ENCODE data around the gene PLIN4.
A peak's percentile ranks its signal among the peaks of the same experiment; 100 is the strongest.
"Not testable (repeated sequence)": the region's sequence is repeated elsewhere in the genome, so short reads cannot be mapped to it uniquely, and the experiment has no call there.

Gene PLIN4

GRCh38 chr19:4518345-4519171, at the start of gene PLIN4:
Gene PLIN4 (minus strand): TSS chr19:4518486. CDS start chr19:4518272, 214 bp downstream.
- DNase-seq: no peak

DNA sequence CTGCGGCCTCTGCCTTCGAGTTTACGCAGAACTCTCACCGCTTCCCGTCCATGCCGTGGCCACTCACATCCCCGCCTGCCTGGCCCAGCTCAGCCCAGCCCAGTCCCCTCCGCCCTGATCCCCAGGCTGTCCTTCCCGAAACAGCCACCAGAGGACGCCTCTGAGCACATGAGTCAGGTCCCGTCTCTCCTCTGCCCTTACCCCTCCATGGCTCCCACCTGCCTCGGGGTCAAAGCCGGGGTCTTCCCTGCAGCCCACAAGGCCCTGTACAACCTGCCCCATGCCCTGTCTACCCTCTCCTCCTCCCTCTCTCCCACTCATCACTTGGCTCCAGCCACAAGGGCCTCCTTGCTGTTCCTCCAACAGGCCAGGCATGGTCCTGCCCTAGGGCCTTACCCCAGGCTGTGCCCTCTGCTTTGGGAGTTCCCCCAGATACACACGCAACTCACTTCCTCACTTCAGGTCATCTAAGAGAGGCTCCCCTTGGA, 49.3 kb upstream of the PLIN4 start:
- peak in 1 of 2 experiments; percentile 7 for DNase-seq

GRCh38 chr19:4566402-4567051, 48.2 kb upstream of the PLIN4 start:
- DNase-seq: no peak

DNA sequence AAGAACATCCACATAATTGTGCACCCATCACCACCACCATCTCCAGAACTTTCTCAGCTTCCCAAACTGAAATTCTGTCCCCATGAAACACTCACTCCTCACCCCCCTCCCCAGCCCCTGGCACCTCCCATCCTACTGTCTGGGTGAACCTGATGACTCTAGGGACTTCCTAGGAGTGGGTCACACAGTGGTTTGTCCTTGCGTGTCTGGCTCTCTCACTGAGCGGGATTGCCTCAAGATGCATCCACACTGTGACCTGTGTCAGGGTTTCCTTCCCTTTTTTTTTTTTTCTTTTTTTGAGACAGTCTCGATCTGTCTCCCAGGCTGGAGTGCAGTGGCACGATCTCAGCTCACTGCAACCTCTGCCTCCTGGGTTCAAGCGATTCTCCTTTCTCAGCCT, 45.3 kb upstream of the PLIN4 start:
- not testable (repeated sequence) for DNase-seq

DNA sequence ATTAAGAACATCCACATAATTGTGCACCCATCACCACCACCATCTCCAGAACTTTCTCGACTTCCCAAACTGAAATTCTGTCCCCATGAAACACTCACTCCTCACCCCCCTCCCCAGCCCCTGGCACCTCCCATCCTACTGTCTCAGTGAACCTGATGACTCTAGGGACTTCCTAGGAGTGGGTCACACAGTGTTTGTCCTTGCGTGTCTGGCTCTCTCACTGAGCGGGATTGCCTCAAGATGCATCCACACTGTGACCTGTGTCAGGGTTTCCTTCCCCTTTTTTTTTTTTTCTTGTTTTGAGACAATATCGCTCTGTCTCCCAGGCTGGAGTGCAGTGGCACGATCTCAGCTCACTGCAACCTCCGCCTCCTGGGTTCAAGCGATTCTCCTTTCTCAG, 43.8 kb upstream of the PLIN4 start:
- not testable (repeated sequence) for DNase-seq

DNA sequence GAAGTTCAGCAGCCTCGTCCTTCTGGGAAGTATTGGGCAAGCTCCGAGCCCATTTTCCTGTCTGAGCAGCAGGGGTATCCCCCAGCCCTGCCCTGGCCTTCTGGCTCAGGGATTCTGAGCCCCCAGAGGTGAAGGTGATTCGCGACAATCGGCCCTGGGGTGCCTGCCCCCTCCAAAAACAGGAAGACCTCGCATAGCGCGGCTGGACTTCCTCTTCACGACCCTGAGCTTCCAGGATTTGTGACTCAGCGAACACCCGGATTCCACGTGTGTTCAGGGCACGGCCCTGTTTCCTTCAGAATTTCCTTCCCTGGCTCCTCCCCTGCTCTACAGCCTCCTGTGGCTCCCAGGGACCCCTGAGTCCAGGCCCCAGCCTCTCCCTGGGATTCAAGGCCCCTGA, 41.3 kb upstream of the PLIN4 start, which contains the start of gene SEMA6B:
Gene SEMA6B (minus strand): TSS at position 116 of the 400 bp plus-strand sequence. CDS start 1,227 bp downstream, outside the sequence.
- no peak for DNase-seq

DNA sequence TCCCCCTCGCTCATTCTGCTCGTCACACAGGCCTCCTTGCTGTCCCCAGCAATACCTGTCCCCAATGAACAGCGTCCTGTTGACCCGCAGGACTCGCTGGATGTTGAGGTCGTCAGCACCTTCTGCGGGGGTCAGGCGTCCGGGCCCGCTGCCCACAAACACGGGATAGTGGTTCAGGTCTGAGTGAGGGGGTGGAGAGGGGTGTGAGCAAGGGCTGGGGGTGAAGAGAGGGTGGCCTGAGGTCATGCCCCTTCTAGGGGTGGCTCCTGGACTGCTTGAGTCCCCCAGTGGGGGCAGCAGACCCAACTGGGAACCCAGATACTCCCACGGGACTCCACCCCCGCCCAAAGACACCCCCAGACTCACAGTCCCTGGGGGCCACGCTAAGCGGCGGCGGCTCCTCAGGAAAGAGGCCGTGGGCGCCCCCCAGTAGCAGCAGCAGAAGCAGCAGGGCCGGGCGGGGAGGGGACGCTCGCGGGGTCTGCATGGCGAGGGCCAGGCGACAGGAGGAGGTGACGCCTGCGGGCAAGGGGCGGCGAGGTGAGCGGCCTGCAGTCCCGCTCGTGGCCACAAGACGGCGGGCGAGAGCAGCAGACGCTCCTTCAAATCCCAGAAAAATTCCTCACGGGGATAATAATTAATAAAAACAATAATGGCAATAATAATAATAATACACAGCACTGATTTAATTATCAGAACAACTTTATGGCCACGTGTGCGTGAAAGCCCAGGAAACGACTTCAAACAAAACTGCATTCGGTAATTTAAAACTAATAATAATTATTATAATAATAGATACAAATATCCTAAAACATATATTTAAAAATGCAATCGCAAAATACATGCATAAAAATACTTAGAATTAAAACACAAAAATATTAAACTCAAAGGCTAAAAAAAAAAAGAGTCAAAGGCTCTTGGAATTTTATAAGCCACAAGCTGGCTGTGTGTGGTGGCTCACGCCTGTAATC, 40.0 kb upstream of the PLIN4 start:
- DNase-seq: peak in 1 of 2 experiments; percentile 16

DNA sequence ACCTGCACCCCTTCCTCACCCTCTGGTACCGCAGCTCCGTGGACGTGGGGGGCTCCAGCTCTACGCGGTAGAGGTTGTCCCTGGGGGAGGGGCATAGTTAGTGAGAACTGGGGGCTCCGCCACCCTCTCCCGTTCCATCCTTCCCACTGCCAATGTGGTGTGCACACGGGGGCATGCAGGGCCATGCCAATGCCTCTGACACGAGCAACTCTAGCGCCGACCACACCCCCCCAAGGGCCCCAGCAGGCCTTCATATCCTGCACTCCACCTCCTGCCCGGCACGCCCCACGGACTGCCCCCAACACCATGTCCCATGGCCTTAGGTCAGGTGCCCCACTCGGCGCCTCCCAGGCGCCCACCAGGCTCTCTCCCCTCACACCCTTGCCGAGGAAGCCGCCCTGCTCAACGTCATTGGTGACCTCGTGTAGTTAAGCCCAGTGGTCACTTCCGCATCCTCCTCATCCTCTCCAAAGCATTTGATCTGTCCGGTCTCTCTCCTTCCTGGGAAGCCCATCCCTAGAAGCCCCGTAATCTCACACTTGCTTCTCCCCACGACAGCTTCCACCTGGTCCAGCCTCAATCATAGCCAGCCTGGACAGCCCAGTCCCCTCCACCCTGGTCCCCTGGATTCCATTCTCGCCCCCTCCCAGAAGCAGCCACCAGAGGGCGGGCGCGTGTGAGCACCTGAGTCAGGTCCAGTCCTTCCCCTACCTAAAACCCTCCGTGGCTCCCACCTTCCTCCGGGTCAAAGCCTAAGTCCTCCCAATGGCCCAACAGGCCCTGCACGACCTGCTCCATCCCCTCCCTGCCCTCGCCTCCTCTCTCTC, 39.1 kb upstream of the PLIN4 start:
- no peak for DNase-seq

GRCh38 chr19:4556597-4557127, 38.4 kb upstream of the PLIN4 start:
- DNase-seq: no peak

GRCh38 chr19:4555657-4556561, 37.6 kb upstream of the PLIN4 start:
- no peak for DNase-seq

- no peak for DNase-seq
These were observed 36.4 kb upstream of the PLIN4 start for GRCh38 chr19:4554717-4555116.

DNA sequence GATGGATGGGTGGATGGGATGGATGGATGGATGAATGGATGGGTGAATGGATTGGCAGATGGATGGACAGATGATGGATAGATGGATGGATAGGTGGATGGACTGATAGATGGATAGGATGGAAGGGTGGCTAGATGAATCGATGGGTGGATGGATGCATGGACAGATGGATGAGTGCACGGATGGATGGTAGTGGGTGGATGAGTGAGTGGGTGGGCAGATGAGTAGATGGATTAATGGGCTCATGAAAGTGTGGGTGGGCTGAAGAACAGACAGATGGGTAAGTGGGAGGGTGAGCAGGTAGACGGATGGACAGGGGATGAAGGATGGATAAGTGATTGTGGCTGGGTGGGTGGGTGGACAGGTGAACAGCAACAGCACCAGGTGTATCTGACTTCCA, 35.5 kb upstream of the PLIN4 start:
- DNase-seq: no peak

- no peak for DNase-seq
These were observed 34.9 kb upstream of the PLIN4 start for GRCh38 chr19:4553092-4553695.

DNA sequence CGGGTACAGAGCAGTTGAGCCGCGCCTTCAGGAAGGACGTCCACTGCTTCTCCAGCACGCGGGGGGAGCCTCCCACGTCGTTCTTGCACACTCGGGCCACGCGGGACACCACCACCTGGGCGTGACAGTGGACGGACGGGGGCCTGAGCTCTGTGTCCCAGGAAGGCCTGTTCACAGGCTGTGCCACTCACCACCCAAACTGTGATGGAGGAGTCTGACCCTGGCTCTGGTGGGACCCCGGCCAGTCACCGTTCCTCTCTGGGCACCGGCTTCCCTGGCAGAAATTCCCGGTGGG, 34.2 kb upstream of the PLIN4 start:
- DNase-seq: no peak

- DNase-seq: no peak
These were observed 32.3 kb upstream of the PLIN4 start for GRCh38 chr19:4550479-4551050.

GRCh38 chr19:4550018-4550417, 31.7 kb upstream of the PLIN4 start:
- DNase-seq: no peak

GRCh38 chr19:4548238-4548584, 29.9 kb upstream of the PLIN4 start:
- DNase-seq: no peak

- no peak for DNase-seq
These were observed 29.3 kb upstream of the PLIN4 start for GRCh38 chr19:4547303-4548237.
